ENCODE measurements around the gene RIMBP2.

Gene RIMBP2

GRCh38 chr12:130452546-130452945, 263.6 kb downstream of the RIMBP2 start:
- DNase-seq = peak; percentile 5

GRCh38 chr12:130451001-130451930, 264.8 kb downstream of the RIMBP2 start:
- DNase-seq = no peak

- DNase-seq = no peak
These were observed 266.8 kb downstream of the RIMBP2 start for GRCh38 chr12:130449291-130449690.

GRCh38 chr12:130448044-130448821, 267.9 kb downstream of the RIMBP2 start:
- no peak for DNase-seq

- no peak for DNase-seq
These were observed 268.5 kb downstream of the RIMBP2 start for GRCh38 chr12:130447655-130447965.

GRCh38 chr12:130446846-130447654, 269.0 kb downstream of the RIMBP2 start:
- DNase-seq = no peak

GRCh38 chr12:130444986-130445385, 271.1 kb downstream of the RIMBP2 start:
- no peak for DNase-seq

- DNase-seq = no peak
These were observed 272.0 kb downstream of the RIMBP2 start for GRCh38 chr12:130444061-130444460.

- DNase-seq = no peak
These were observed 274.0 kb downstream of the RIMBP2 start for GRCh38 chr12:130441771-130442760.

- DNase-seq = no peak
These were observed 275.6 kb downstream of the RIMBP2 start for GRCh38 chr12:130440411-130441080.

- DNase-seq = no peak
These were observed 276.8 kb downstream of the RIMBP2 start for GRCh38 chr12:130439250-130439649.

GRCh38 chr12:130438711-130439110, 277.4 kb downstream of the RIMBP2 start:
- DNase-seq = no peak

- no peak for DNase-seq
These were observed 277.9 kb downstream of the RIMBP2 start for GRCh38 chr12:130438243-130438620.

- no peak for DNase-seq
These were observed 278.4 kb downstream of the RIMBP2 start for GRCh38 chr12:130437555-130438242.

- no peak for DNase-seq
These were observed 279.2 kb downstream of the RIMBP2 start for GRCh38 chr12:130436741-130437501.

GRCh38 chr12:130435826-130436225, 280.3 kb downstream of the RIMBP2 start:
- DNase-seq = no peak

GRCh38 chr12:130435331-130435730, 280.8 kb downstream of the RIMBP2 start:
- DNase-seq = no peak

GRCh38 chr12:130434560-130434959, 281.5 kb downstream of the RIMBP2 start:
- no peak for DNase-seq

GRCh38 chr12:130433834-130434233, 282.3 kb downstream of the RIMBP2 start:
- no peak for DNase-seq

- no peak for DNase-seq
These were observed 282.7 kb downstream of the RIMBP2 start for GRCh38 chr12:130433411-130433810.

Data from NCI-H2171 treated with DMSO at 0.1 percent for 48 hours (cell line).